Measurements from ENCODE around the gene MUC12. TPM values are rescaled to one million over a fixed set of nuclear protein-coding genes. Genes with fewer than 3 reads are reported as not detected.

Gene MUC12
- total RNA-seq, 1 experiment from 2014 or later, result 3.8 TPM

- DNase-seq, result no peak
- H3K4me2 ChIP-seq, result no peak within 1 kb of the TSS
- H2AFZ ChIP-seq, result no peak within 1 kb of the TSS
- H3K27ac ChIP-seq, result no peak within 1 kb of the TSS
- H3F3A ChIP-seq (ENCODE audit: insufficient read depth, low read depth), result no peaks in the 10 kb centered on the region
- ChIA-PET POLR2A (ENCODE audit: unreplicated experiment) (no interaction called here), CTCF (interaction anchor here (0.6 kb wide), 1 partner anchor 314 kb away, joined by 3 read pairs; no protein-coding TSS in a partner anchor)
- no peak within 1 kb of the TSS for H3K4me3 ChIP-seq
- no peaks in the 10 kb centered on the region for H3K79me2 ChIP-seq (ENCODE audit: low read depth)
- TF ChIP-seq EZH2 (IDR thresholded peaks at IDR 0.05; ENCODE audit: low read depth) (no peak), CTCF (conservative IDR thresholded peaks at IDR 0.05) (no peak)
- intact Hi-C loops (cut with micrococcal nuclease; ENCODE audit: unreplicated experiment), result no loop called here
- no peaks in the 10 kb centered on the region for H4K20me1 ChIP-seq (ENCODE audit: insufficient read depth)
- no peaks in the 10 kb centered on the region for H3K9me2 ChIP-seq (ENCODE audit: insufficient read depth)
- H3K9me3 ChIP-seq (ENCODE audit: insufficient read depth, low read depth), result no peaks in the 10 kb centered on the region
- H3K27me3 ChIP-seq (ENCODE audit: insufficient read depth, low read depth), result peaks cover 73% of the 10 kb centered on the region
- no peaks in the 10 kb centered on the region for H3K36me3 ChIP-seq (ENCODE audit: low read depth)
- no peaks in the 10 kb centered on the region for H3K4me1 ChIP-seq (replicated peaks; ENCODE audit: insufficient read depth)
- BruUV-seq (replicated peaks), result no TSS peak
Observed at GRCh38 chr7:100949227-100949932, 20.0 kb upstream of the MUC12 start, which contains the start of gene MUC3A. TSS of gene MUC3A (plus strand) at chr7:100949534. CDS start at chr7:100949625, 91 bp downstream.

- Histone ChIP-seq H3K79me2 (ENCODE audit: low read depth) (no peaks in the 10 kb centered on the region), H3K27ac (no peak overlapping the region), H3K27me3 (ENCODE audit: insufficient read depth, low read depth) (peaks cover 73% of the 10 kb centered on the region), H4K20me1 (ENCODE audit: insufficient read depth) (no peaks in the 10 kb centered on the region), H3F3A (ENCODE audit: insufficient read depth, low read depth) (no peaks in the 10 kb centered on the region), H3K4me1 (replicated peaks; ENCODE audit: insufficient read depth) (no peaks in the 10 kb centered on the region), H2AFZ (no peak overlapping the region), H3K9me3 (ENCODE audit: insufficient read depth, low read depth) (no peaks in the 10 kb centered on the region), H3K9me2 (ENCODE audit: insufficient read depth) (no peaks in the 10 kb centered on the region), H3K4me3 (no peak overlapping the region), H3K36me3 (ENCODE audit: low read depth) (no peaks in the 10 kb centered on the region), H3K4me2 (no peak overlapping the region)
- TF ChIP-seq EZH2 (IDR thresholded peaks at IDR 0.05; ENCODE audit: low read depth), result no peak
- TF ChIP-seq CTCF (conservative IDR thresholded peaks at IDR 0.05), result no peak
- ChIA-PET POLR2A (ENCODE audit: unreplicated experiment) (no interaction called here), CTCF (interaction anchor here (0.6 kb wide), 1 partner anchor 313 kb away, joined by 3 read pairs; no protein-coding TSS in a partner anchor)
- DNase-seq, result no peak
- intact Hi-C loops (cut with micrococcal nuclease; ENCODE audit: unreplicated experiment), result no loop called here
- BruUV-seq (replicated peaks), result no TSS peak
Observed at GRCh38 chr7:100949933-100950443, 19.4 kb upstream of the MUC12 start.

- no peak overlapping the region for H2AFZ ChIP-seq
- no peaks in the 10 kb centered on the region for H3K9me2 ChIP-seq (ENCODE audit: insufficient read depth)
- ChIA-PET CTCF (interaction anchor here (0.7 kb wide), 1 partner anchor 26 kb away, joined by 3 read pairs; no protein-coding TSS in a partner anchor), POLR2A (ENCODE audit: unreplicated experiment) (interaction anchor here (0.6 kb wide), 2 partner anchors 58 to 330 kb away, joined by 4 read pairs; no protein-coding TSS in a partner anchor)
- intact Hi-C loops (cut with micrococcal nuclease; ENCODE audit: unreplicated experiment), result no loop called here
- H3K9me3 ChIP-seq (ENCODE audit: insufficient read depth, low read depth), result no peaks in the 10 kb centered on the region
- no TSS peak for BruUV-seq (replicated peaks)
- no peaks in the 10 kb centered on the region for H3K79me2 ChIP-seq (ENCODE audit: low read depth)
- no peak overlapping the region for H3K4me2 ChIP-seq
- no peak overlapping the region for H3K4me3 ChIP-seq
- no peak overlapping the region for H3K27ac ChIP-seq
- no peaks in the 10 kb centered on the region for H3F3A ChIP-seq (ENCODE audit: insufficient read depth, low read depth)
- H3K36me3 ChIP-seq (ENCODE audit: low read depth), result no peaks in the 10 kb centered on the region
- no peaks in the 10 kb centered on the region for H3K4me1 ChIP-seq (replicated peaks; ENCODE audit: insufficient read depth)
- H4K20me1 ChIP-seq (ENCODE audit: insufficient read depth), result no peaks in the 10 kb centered on the region
- no peak for DNase-seq
- TF ChIP-seq CTCF (conservative IDR thresholded peaks at IDR 0.05) (no peak), EZH2 (IDR thresholded peaks at IDR 0.05; ENCODE audit: low read depth) (no peak)
- peaks cover 71% of the 10 kb centered on the region for H3K27me3 ChIP-seq (ENCODE audit: insufficient read depth, low read depth)
Observed at GRCh38 chr7:100951172-100951571, 18.2 kb upstream of the MUC12 start.
